Right ventricle myocardium superior (tissue), 1 donor: ENCODE data around the gene NUDT6. TPM values are rescaled to one million over a fixed set of nuclear protein-coding genes. Genes with fewer than 3 reads are reported as not detected.
A peak's percentile ranks its signal among the peaks of the same experiment; 100 is the strongest.
"Not testable (repeated sequence)": the region's sequence is repeated elsewhere in the genome, so short reads cannot be mapped to it uniquely, and the experiment has no call there.

Source experiments
- ATAC-seq: fragments of 200-7000 bp; cut with Tn5 transposase; one replicate; pipeline ENCODE4 v1.9.1; 2020; ENCODE audit warnings: mild to moderate bottlenecking; ENCODE audit not compliant: poor library complexity
- DNase-seq: peaks from one replicate; pipeline ENCODE4 v3.0.0-alpha.2; 2020
- intact Hi-C: fragments of 100-400 bp; cut with DNase I; formaldehyde crosslinking; loops from one replicate; pipeline ENCODE4 v1.11.2; 2022
- long read RNA-seq: library from polyadenylated mRNA; unstranded; transcript quantifications from one replicate; pipeline ENCODE4 v2.0.0, GENCODE V29; 2021
- total RNA-seq: library from RNA; stranded (reverse); fragmentation: NEBNext Ultra II Directional; extraction: Animal tissue kit (Norgen Biotek cat#: 25700); gene quantifications from one replicate; pipeline ENCODE4 v1.2.1, GENCODE V29; 2021
- donor health status: DM: no; HTN: yes; CAD: no; lungs with severe emphysema.

NUDT6 gene, protein sequence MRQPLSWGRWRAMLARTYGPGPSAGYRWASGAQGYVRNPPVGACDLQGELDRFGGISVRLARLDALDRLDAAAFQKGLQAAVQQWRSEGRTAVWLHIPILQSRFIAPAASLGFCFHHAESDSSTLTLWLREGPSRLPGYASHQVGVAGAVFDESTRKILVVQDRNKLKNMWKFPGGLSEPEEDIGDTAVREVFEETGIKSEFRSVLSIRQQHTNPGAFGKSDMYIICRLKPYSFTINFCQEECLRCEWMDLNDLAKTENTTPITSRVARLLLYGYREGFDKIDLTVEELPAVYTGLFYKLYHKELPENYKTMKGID
- total RNA-seq: 16.1 TPM
- long read RNA-seq, transcript NUDT6-201 (5 exons, 1,169 nt): major isoform, 12 of 13 reads
- long read RNA-seq, partial matches to known transcripts: 0 of 13 reads
- long read RNA-seq, other reads (novel, unspliced or antisense): 1 of 13 reads

DNA sequence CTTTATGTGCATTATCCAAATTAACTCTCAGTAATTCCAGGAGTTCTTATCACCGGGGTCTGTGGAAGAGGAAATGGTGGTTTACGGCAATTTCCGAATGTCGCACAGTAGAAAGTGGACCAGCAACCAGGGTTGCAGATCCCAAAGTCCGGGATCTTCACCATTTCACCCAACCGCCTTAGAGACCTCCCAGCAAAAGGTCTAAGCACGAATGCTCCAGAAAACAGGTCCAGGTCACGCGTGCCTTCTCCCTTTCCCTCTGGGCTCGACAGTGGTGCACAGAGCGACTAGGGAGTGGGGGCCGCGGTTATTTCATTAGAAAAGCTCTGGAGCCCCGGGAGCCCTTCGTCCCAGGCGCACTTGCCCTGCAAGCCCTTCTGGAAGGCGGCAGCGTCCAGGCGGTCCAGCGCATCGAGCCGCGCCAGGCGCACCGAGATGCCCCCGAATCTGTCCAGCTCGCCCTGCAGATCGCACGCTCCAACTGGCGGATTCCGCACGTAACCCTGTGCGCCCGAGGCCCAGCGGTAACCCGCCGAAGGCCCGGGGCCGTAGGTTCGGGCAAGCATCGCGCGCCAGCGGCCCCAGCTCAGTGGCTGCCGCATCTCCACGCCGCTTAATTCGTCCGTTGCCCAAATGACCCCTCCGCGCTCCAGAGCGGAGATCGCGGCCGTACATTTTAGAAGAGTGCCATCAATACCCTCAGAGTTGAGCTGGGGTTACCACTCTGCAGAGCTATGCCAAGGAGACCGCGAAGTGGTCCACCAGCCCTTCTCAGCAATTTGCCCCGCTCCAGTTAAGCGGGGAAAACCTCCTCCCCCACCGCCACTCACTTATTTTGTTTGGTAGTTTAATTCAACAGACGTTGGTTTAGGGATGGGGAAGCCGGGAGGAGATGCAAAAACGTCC lies at the start of gene NUDT6:
Gene NUDT6, minus strand, starts transcription at position 627 of the 906 bp plus-strand sequence. Its CDS starts 25 bp downstream, at position 602.
- ATAC-seq (peak; percentile 96), DNase-seq (peak; percentile 85)
- intact Hi-C loops: loop anchor here (10.0 kb wide), 1 partner anchor 317 kb away; no protein-coding TSS in a partner anchor

- no peak for DNase-seq
- intact Hi-C loops: no loop called here
- no peak for ATAC-seq
Measured at GRCh38 chr4:122968227-122968812, 45.9 kb upstream of the NUDT6 start.

GRCh38 chr4:122967231-122967630 lies 44.8 kb upstream of the NUDT6 start:
- ATAC-seq (no peak), DNase-seq (no peak)
- intact Hi-C loops: no loop called here

GRCh38 chr4:122966201-122966600 lies 43.8 kb upstream of the NUDT6 start:
- ATAC-seq (no peak), DNase-seq (no peak)
- intact Hi-C loops: no loop called here

DNA sequence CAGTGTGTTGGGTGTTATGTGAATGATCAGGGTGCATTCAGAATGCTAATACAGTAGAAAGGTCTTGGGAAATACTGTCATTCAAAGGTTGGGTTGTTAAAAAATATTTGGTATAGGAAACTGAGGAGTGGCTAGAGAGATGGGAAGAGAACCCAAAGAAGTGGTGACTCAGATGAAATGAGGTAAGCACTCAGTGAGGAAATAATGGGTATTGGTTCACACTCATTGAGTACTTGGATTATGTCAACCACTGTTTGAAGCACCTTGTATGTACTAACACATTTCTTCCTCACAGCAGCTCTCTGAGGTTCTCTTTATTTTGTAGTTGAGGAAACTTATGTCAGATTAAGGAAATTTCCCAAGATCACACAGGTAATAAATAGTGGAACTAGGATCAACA lies 40.8 kb upstream of the NUDT6 start:
- DNase-seq: no peak
- ATAC-seq: no peak
- intact Hi-C loops: no loop called here

- no peak for DNase-seq
- no peak for ATAC-seq
- intact Hi-C loops: no loop called here
Measured at GRCh38 chr4:122960611-122961000, 38.2 kb upstream of the NUDT6 start.

- DNase-seq (no peak), ATAC-seq (no peak)
- intact Hi-C loops: no loop called here
Measured at GRCh38 chr4:122959981-122960610, 37.7 kb upstream of the NUDT6 start.

GRCh38 chr4:122959441-122959840 lies 37.0 kb upstream of the NUDT6 start:
- ATAC-seq (no peak), DNase-seq (no peak)

GRCh38 chr4:122958505-122958904 lies 36.1 kb upstream of the NUDT6 start:
- intact Hi-C loops: no loop called here
- ATAC-seq (no peak), DNase-seq (no peak)

More at GRCh38 chr4:122959441-122959840, 37.0 kb upstream of the NUDT6 start:
- intact Hi-C loops: no loop called here

- ATAC-seq (no peak), DNase-seq (no peak)
- intact Hi-C loops: no loop called here
Measured at GRCh38 chr4:122953924-122954323, 31.5 kb upstream of the NUDT6 start.

GRCh38 chr4:122952028-122952427 lies 29.6 kb upstream of the NUDT6 start:
- intact Hi-C loops: no loop called here
- ATAC-seq (no peak), DNase-seq (no peak)

DNA sequence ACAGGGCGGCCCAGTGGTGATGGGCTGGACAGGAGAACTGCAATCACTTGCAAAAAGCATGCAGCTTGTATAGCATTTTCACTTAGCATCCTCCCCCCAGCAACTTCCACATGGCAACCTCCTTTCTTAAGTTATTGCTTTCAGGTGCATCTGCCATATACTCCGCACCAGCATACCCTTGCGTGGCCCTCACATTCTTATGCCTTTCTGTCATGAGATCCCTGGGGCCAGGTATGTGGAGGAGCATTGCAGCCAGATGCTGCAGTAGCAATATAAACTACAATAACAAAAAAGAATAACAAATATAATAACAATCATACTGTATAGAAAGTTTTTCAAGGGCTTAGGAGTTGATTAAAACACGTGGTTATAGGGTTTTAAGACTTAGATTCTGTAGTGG lies 26.3 kb upstream of the NUDT6 start:
- DNase-seq (no peak), ATAC-seq (no peak)
- intact Hi-C loops: no loop called here

DNA sequence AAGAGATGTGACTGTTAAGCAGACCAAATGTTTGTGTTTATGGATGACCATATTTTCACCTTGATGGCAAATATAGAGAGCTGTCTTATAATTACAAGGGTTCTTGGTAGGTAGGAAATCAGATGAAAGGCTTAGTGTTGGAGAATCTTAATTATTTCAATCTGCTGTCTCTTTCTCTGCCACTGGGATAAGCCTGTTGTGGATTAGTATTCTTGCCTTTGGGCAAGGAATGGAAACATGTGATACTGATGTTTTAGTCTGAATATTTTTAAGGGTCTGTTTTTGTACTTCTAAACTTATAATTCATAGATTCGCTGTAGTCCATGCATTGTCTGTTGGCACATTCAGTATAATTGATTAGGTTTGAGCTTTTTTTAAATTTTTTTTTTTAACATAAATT lies 23.7 kb upstream of the NUDT6 start:
- no peak for ATAC-seq
- intact Hi-C loops: no loop called here

DNA sequence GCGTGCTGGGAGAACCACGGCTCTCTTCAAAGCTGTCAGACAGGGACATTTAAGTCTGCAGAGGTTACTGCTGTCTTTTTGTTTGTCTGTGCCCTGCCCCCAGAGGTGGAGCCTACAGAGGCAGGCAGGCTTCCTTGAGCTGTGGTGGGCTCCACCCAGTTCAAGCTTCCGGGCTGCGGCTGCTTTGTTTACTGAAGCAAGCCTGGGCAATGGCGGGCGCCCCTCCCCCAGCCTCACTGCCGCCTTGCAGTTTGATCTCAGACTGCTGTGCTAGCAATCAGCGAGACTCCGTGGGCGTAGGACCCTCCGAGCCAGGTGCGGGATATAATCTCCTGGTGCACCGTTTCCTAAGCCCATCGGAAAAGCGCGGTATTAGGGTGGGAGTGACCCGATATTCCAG lies 22.7 kb upstream of the NUDT6 start:
- intact Hi-C loops, DNase-seq, ATAC-seq: not testable (repeated sequence)

More for the DNA sequence above, 23.7 kb upstream of the NUDT6 start:
- DNase-seq: no peak

DNA sequence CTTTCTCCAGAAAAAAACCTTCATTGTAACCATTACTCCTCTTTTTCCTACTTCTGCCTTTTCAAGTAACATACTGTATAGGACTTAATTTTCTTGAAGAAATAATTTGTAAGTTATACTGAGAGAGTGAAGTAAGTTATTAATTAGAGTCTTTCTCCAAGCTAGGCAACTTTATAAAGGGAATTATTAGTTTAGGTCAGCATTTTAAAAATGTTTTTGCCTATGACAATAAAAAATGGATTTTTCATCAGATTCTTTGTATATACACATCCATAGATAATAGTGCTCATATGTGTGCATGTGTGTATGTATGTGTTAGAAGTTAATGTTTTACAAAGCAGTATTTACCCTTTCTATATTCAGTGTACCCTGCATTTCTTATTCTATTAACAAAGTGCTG lies 10.4 kb upstream of the NUDT6 start:
- no peak for ATAC-seq
- no peak for DNase-seq
- intact Hi-C loops: no loop called here

DNA sequence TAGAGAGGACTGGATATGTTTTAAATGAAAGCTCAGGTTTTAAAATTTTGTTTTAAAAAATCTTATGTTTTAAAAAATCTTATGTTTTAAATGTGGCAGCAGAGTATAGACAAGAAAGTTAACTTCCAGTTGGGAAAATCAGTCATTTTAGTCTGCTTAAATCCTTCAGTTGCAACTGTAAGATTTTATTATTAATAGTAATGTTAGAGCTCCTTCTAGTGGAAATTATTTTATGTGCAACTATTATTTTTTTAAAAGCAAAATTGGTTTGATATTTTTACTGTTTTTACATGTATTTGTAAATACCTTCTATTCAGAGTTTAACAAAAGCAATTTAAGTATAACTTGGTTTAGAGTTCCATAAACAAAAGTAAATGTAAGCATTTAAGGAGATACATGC lies 8.5 kb upstream of the NUDT6 start:
- DNase-seq (no peak), ATAC-seq (no peak)
- intact Hi-C loops: no loop called here

- no peak for ATAC-seq
- DNase-seq: no peak
- intact Hi-C loops: loop anchor here (10.0 kb wide), 1 partner anchor 324 kb away; no protein-coding TSS in a partner anchor
Measured at GRCh38 chr4:122928930-122929329, 6.5 kb upstream of the NUDT6 start.

DNA sequence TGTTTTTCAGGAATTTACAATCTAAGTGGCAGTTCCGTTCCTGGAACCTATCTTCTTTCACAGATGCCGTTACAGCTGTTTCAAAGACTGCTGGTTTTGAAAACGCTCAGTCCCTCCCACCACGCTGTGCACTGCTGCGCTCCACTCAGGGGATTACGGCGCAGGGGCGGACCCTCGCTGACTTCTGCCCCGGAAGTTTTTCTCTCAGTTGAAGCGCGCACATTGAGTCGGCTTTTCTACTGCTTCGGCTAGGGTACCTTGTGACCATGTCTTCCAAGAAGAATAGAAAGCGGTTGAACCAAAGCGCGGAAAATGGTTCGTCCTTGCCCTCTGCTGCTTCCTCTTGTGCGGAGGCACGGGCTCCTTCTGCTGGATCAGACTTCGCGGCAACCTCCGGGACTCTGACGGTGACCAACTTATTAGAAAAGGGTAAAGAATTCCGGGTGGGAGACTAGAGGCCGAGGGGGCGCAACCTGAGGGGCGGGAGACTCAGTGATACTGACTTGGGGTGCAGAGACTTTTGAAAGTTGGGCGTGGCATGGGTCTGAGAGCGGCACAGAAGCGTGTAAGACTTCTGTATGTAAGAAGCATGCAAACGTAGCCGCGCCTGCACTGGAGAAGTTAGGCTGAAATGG lies 597 bp upstream of the NUDT6 start:
- DNase-seq (peak; percentile 90), ATAC-seq (peak; percentile 98)
- intact Hi-C loops: loop anchor here (10.0 kb wide), 1 partner anchor 318 kb away; no protein-coding TSS in a partner anchor
